ENCODE measurements around the gene YIF1A.

YIF1A gene

GRCh38 chr11:66293352-66293751 is 4.4 kb upstream of the YIF1A start:
- Histone ChIP-seq H3K27me3 (ENCODE audit: insufficient read depth, low read length, poor library complexity) (no peaks in the 10 kb centered on the region), H3K36me3 (ENCODE audit: insufficient read depth, low read length) (no peaks in the 10 kb centered on the region), H3K4me2 (ENCODE audit: insufficient read depth, low read length) (no peak overlapping the region)

GRCh38 chr11:66292543-66293332 is 3.8 kb upstream of the YIF1A start:
- no peak overlapping the region for H3K27ac ChIP-seq (ENCODE audit: low read length)
- TF ChIP-seq EZH2 (IDR thresholded peaks at IDR 0.05; ENCODE audit: borderline replicate concordance, low read depth, low read length, severe bottlenecking), result no peak
- TF ChIP-seq CTCF (IDR thresholded peaks at IDR 0.05; ENCODE audit: borderline replicate concordance, extremely low read depth, low read length, poor library complexity, severe bottlenecking), result no peak
- no peak for ATAC-seq (ENCODE audit: insufficient read depth, low read depth)
- no peaks in the 10 kb centered on the region for H3K27me3 ChIP-seq (ENCODE audit: insufficient read depth, low read length, poor library complexity)
- H3K9ac ChIP-seq (ENCODE audit: low read depth, low read length), result no peak overlapping the region
- H4K20me1 ChIP-seq (ENCODE audit: insufficient read depth, low read length), result peaks cover 5% of the 10 kb centered on the region; the same call in 1 of the 2 replicates
- H3K4me1 ChIP-seq (ENCODE audit: insufficient read depth, low read length), result peaks cover 29% of the 10 kb centered on the region
- peaks cover 10% of the 10 kb centered on the region for H3K79me2 ChIP-seq (ENCODE audit: insufficient read depth, low read length)
- no peak overlapping the region for H3K4me3 ChIP-seq (ENCODE audit: low read depth in 1 of 2, low read length in 2 of 2)
- no peak overlapping the region for H2AFZ ChIP-seq (ENCODE audit: low read depth, low read length)
- no peak overlapping the region for H3K4me2 ChIP-seq (ENCODE audit: insufficient read depth, low read length)
- no peaks in the 10 kb centered on the region for H3K9me3 ChIP-seq (ENCODE audit: insufficient read depth, low read length, severe bottlenecking)
- DNase-seq, result no peak
- no peaks in the 10 kb centered on the region for H3K36me3 ChIP-seq (ENCODE audit: insufficient read depth, low read length)

More at GRCh38 chr11:66293352-66293751, 4.4 kb upstream of the YIF1A start:
- Histone ChIP-seq H2AFZ (ENCODE audit: low read depth, low read length) (no peak overlapping the region), H3K9me3 (ENCODE audit: insufficient read depth, low read length, severe bottlenecking) (no peaks in the 10 kb centered on the region), H4K20me1 (ENCODE audit: insufficient read depth, low read length) (no peaks in the 10 kb centered on the region), H3K9ac (ENCODE audit: low read depth, low read length) (no peak overlapping the region), H3K79me2 (ENCODE audit: insufficient read depth, low read length) (peaks cover 4% of the 10 kb centered on the region), H3K4me1 (ENCODE audit: insufficient read depth, low read length) (peaks cover 23% of the 10 kb centered on the region), H3K27ac (ENCODE audit: low read length) (no peak overlapping the region), H3K4me3 (ENCODE audit: low read depth in 1 of 2, low read length in 2 of 2) (no peak overlapping the region)
- no peak for DNase-seq
- TF ChIP-seq EZH2 (IDR thresholded peaks at IDR 0.05; ENCODE audit: borderline replicate concordance, low read depth, low read length, severe bottlenecking) (no peak), CTCF (IDR thresholded peaks at IDR 0.05; ENCODE audit: borderline replicate concordance, extremely low read depth, low read length, poor library complexity, severe bottlenecking) (no peak)
- ATAC-seq (ENCODE audit: insufficient read depth, low read depth), result no peak

GRCh38 chr11:66291706-66292542 is 3.0 kb upstream of the YIF1A start, which contains the start of gene TMEM151A:
Gene TMEM151A (plus strand): TSS chr11:66291894. CDS start chr11:66292014, 120 bp downstream.
- DNase-seq, result no peak
- peaks cover 6% of the 10 kb centered on the region; the same call in 1 of the 2 replicates for H4K20me1 ChIP-seq (ENCODE audit: insufficient read depth, low read length)
- H3K27me3 ChIP-seq (ENCODE audit: insufficient read depth, low read length, poor library complexity), result no peaks in the 10 kb centered on the region
- H3K4me1 ChIP-seq (ENCODE audit: insufficient read depth, low read length), result peaks cover 33% of the 10 kb centered on the region
- no peaks in the 10 kb centered on the region for H3K36me3 ChIP-seq (ENCODE audit: insufficient read depth, low read length)
- no peak for TF ChIP-seq CTCF (IDR thresholded peaks at IDR 0.05; ENCODE audit: borderline replicate concordance, extremely low read depth, low read length, poor library complexity, severe bottlenecking)
- no peak for TF ChIP-seq EZH2 (IDR thresholded peaks at IDR 0.05; ENCODE audit: borderline replicate concordance, low read depth, low read length, severe bottlenecking)
- no peak within 1 kb of the TSS for H2AFZ ChIP-seq (ENCODE audit: low read depth, low read length)
- ATAC-seq (ENCODE audit: insufficient read depth, low read depth), result no peak
- 0 out of 2 replicates have a peak within 1 kb of the TSS, but pooled peaks have one; percentile 84 for H3K4me2 ChIP-seq (ENCODE audit: insufficient read depth, low read length)
- no peak within 1 kb of the TSS for H3K4me3 ChIP-seq (ENCODE audit: low read depth in 1 of 2, low read length in 2 of 2)
- peaks cover 14% of the 10 kb centered on the region for H3K79me2 ChIP-seq (ENCODE audit: insufficient read depth, low read length)
- H3K9ac ChIP-seq (ENCODE audit: low read depth, low read length), result no peak within 1 kb of the TSS
- H3K9me3 ChIP-seq (ENCODE audit: insufficient read depth, low read length, severe bottlenecking), result no peaks in the 10 kb centered on the region
- no peak within 1 kb of the TSS for H3K27ac ChIP-seq (ENCODE audit: low read length)

Measured in DND-41 (cell line).